Keratinocyte (primary cell): ENCODE measurements around the gene S100A13. TPM values are rescaled to one million over a fixed set of nuclear protein-coding genes. Genes with fewer than 3 reads are reported as not detected.
A peak's percentile ranks its signal among the peaks of the same experiment; 100 is the strongest.

Source experiments
- DNase-seq: peaks from one replicate; pipeline ENCODE4 v3.0.0-alpha.2; 2011; ENCODE audit warnings: low read depth, missing footprints, low spot score
- FAIRE-seq: peaks from 2 replicates; lab custom pipeline; 2011; peaks lifted over from hg19 to GRCh38; lab: Jason Lieb, UNC
- H2AFZ ChIP-seq: 2 replicates; pipeline ENCODE4 v1.6.0; 2012; ENCODE audit warnings: low read length, control low read depth, inconsistent platforms; ENCODE audit not compliant: control insufficient read depth
- H3K27ac ChIP-seq: 2 replicates; pipeline ENCODE4 v1.5.1; 2011; ENCODE audit warnings: low read length; ENCODE audit not compliant: control insufficient read depth, insufficient read depth
- H3K27me3 ChIP-seq: 3 replicates; pipeline ENCODE4 v1.6.0; 2011; ENCODE audit warnings: low read length; ENCODE audit not compliant: control insufficient read depth, insufficient read depth; ENCODE audit errors: extremely low read depth
- H3K36me3 ChIP-seq, 2 experiments: 2 replicates in 1 of 2; 3 replicates in 1 of 2; pipeline ENCODE4 v1.5.1; 2011; ENCODE audit warnings: low read length in 2 of 2, mild to moderate bottlenecking in 1 of 2; ENCODE audit not compliant: control insufficient read depth in 2 of 2, insufficient read depth in 2 of 2; ENCODE audit errors: extremely low read depth in 1 of 2
- H3K4me1 ChIP-seq: 3 replicates; pipeline ENCODE4 v1.5.1; 2011; ENCODE audit warnings: low read length; ENCODE audit not compliant: control insufficient read depth, insufficient read depth; ENCODE audit errors: extremely low read depth
- H3K4me2 ChIP-seq: 3 replicates; pipeline ENCODE4 v1.6.0; 2011; ENCODE audit warnings: low read depth, low read length; ENCODE audit not compliant: control insufficient read depth, insufficient read depth; ENCODE audit errors: extremely low read depth
- H3K4me3 ChIP-seq, 3 experiments: fragments of 200-600 bp in 1 of 3; sonication (generic) in 1 of 3; 2 replicates in 2 of 3; 3 replicates in 1 of 3; pipeline ENCODE4 v1.5.1; 2011 to 2016; ENCODE audit warnings: low read length in 3 of 3, mild to moderate bottlenecking in 3 of 3, control low read depth in 2 of 3, inconsistent platforms in 1 of 3, low read depth in 1 of 3, mixed read lengths in 1 of 3, mixed run types in 1 of 3, moderate library complexity in 1 of 3; ENCODE audit not compliant: control insufficient read depth in 2 of 3, insufficient read depth in 2 of 3; ENCODE audit errors: extremely low read depth in 1 of 3
- H3K79me2 ChIP-seq: 2 replicates; pipeline ENCODE4 v1.6.0; 2012; ENCODE audit warnings: low read length; ENCODE audit not compliant: control insufficient read depth, insufficient read depth
- H3K9ac ChIP-seq: 3 replicates; pipeline ENCODE4 v1.6.0; 2011; ENCODE audit warnings: low read length; ENCODE audit not compliant: control insufficient read depth, insufficient read depth; ENCODE audit errors: extremely low read depth
- H3K9me1 ChIP-seq: 3 replicates; pipeline ENCODE4 v1.6.0; 2011; ENCODE audit warnings: low read length; ENCODE audit not compliant: control insufficient read depth, insufficient read depth; ENCODE audit errors: extremely low read depth
- H3K9me3 ChIP-seq: 2 replicates; pipeline ENCODE4 v1.5.1; 2012; ENCODE audit warnings: low read depth, low read length; ENCODE audit not compliant: control insufficient read depth
- H4K20me1 ChIP-seq: 3 replicates; pipeline ENCODE4 v1.6.0; 2011; ENCODE audit warnings: low read length; ENCODE audit not compliant: control insufficient read depth, insufficient read depth; ENCODE audit errors: extremely low read depth
- EZH2 ChIP-seq: IDR thresholded peaks from one replicate; pipeline ENCODE4 v1.6.1; 2012; ENCODE audit warnings: inconsistent platforms, mild to moderate bottlenecking, low read length, moderate library complexity
- dilution Hi-C: fragments of 300-500 bp; cut with MboI; formaldehyde crosslinking; loops from one replicate; pipeline ENCODE4 v1.7.0; 2020; ENCODE audit warnings: low sequenced_read_pairs; ENCODE audit not compliant: extremely low pct_ligation_motif_present
- polyA plus RNA-seq, 5 experiments: library from polyadenylated mRNA; depleted of rRNA in 3 of 5; stranded (reverse) in 3 of 5; stranded (forward) in 1 of 5; unstranded in 1 of 5; fragments of >200 nt; gene quantifications; 1 replicate in 1 of 5; 2 replicates in 3 of 5; 3 replicates in 1 of 5; pipeline versions ENCODE4 v1.2.1 to v1.2.3, GENCODE V29; 2011 to 2012; ENCODE audit warnings: missing spikeins in 2 of 5, low read depth in 1 of 5, low replicate concordance in 1 of 5
- TF ChIP-seq, protein P1 (sequence below), 3 experiments: IDR thresholded peaks in 1 of 3; conservative IDR thresholded peaks in 1 of 3; optimal IDR thresholded peaks in 1 of 3; 2 replicates in 2 of 3; 3 replicates in 1 of 3; pipeline versions ENCODE3 to v1.5.1; 2011; ENCODE audit warnings: low read length in 3 of 3, mild to moderate bottlenecking in 3 of 3, moderate library complexity in 2 of 3, control low read depth in 1 of 3, inconsistent platforms in 1 of 3; ENCODE audit not compliant: insufficient read depth in 2 of 3; ENCODE audit errors: extremely low read depth in 1 of 3

The S100A13 gene
- polyA plus RNA-seq, 1 donor (not counting 4 experiments of a cell fraction or from before 2014, with no cell fraction given), result 215 TPM

GRCh38 chr1:153628638-153629342 is 1.5 kb upstream of the S100A13 start:
- Histone ChIP-seq H3K4me1 (peaks cover 25% of the 10 kb centered on the region), H3K27me3 (no peaks in the 10 kb centered on the region), H4K20me1 (no peaks in the 10 kb centered on the region), H3K79me2 (peaks cover 17% of the 10 kb centered on the region), H3K36me3 (peaks cover 8 to 15% of the 10 kb centered on the region in 2 experiments), H3K9me1 (peaks cover 6% of the 10 kb centered on the region), H3K9ac (no peak overlapping the region), H3K4me3 (no peak overlapping the region), H3K27ac (no peak overlapping the region), H3K4me2 (no peak overlapping the region), H2AFZ (no peak overlapping the region), H3K9me3 (no peaks in the 10 kb centered on the region)
- no peak for DNase-seq
- dilution Hi-C loops, result no loop called here
- TF ChIP-seq, protein P1, sequence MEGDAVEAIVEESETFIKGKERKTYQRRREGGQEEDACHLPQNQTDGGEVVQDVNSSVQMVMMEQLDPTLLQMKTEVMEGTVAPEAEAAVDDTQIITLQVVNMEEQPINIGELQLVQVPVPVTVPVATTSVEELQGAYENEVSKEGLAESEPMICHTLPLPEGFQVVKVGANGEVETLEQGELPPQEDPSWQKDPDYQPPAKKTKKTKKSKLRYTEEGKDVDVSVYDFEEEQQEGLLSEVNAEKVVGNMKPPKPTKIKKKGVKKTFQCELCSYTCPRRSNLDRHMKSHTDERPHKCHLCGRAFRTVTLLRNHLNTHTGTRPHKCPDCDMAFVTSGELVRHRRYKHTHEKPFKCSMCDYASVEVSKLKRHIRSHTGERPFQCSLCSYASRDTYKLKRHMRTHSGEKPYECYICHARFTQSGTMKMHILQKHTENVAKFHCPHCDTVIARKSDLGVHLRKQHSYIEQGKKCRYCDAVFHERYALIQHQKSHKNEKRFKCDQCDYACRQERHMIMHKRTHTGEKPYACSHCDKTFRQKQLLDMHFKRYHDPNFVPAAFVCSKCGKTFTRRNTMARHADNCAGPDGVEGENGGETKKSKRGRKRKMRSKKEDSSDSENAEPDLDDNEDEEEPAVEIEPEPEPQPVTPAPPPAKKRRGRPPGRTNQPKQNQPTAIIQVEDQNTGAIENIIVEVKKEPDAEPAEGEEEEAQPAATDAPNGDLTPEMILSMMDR (optimal IDR thresholded peaks at IDR 0.05 in 1 of 3, IDR thresholded peaks at IDR 0.05 in 1 of 3, conservative IDR thresholded peaks at IDR 0.05 in 1 of 3; ENCODE audit: extremely low read depth in 1 of 3, insufficient read depth in 2 of 3, low read length in 3 of 3), result no peak
- TF ChIP-seq EZH2, result no peak
- FAIRE-seq, result no peak

DNA sequence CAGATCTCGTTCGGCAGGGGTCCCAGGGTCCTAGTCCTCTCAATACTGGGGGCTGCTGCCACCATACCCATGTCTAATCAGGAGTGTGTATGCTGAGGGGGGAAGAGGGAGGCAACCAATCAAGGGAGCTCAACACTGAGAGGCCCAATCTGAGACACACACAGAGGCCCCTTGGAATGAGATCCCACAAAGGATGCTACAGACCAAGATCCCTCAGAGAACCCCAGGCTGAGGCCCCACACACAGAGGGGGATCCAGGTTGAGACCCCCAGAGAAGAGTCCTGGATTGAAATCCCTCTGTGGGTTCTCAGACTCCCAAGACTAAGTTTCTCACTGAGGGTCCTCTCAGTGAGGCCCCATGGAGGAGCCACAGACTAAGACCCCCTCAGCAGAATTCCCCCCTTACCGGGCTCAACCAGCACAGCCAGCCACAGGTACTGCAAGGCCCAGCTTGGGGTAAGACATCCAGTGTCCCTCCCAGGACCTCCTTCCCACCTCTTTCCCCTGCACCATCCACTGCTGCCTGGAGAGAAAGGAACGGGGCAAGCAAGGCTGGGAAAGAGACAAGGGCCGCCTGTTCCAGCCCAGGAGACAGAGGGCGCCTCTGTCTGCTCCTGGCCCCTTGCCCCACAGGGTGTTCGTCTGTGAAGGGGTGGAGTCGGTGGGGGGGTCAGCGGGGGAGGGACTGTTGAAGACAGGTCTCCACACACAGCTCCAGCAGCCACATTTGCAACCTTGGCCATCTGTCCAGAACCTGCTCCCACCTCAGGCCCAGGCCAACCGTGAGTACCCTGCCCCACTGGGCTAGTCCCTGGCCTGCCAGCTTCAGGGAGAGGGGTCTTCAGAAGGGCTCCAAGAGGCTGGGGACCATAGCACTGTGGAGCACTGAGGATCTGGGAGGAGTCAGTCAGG is 666 bp upstream of the S100A13 start, which contains the start of gene S100A1:
S100A1 (plus strand) TSS at position 720 of the 912 bp plus-strand sequence. CDS start 2,088 bp downstream, outside the sequence.
- no peak for DNase-seq
- H3K79me2 ChIP-seq, result peaks cover 17% of the 10 kb centered on the region
- H3K4me3 ChIP-seq, result peak within 1 kb of the TSS; percentile 56 to 92 (median 87)
- H3K9me3 ChIP-seq, result no peaks in the 10 kb centered on the region
- H3K4me1 ChIP-seq, result peaks cover 19% of the 10 kb centered on the region
- H4K20me1 ChIP-seq, result no peaks in the 10 kb centered on the region
- peak within 1 kb of the TSS; percentile 98 for H3K9ac ChIP-seq
- TF ChIP-seq, protein P1 (optimal IDR thresholded peaks at IDR 0.05 in 1 of 3, IDR thresholded peaks at IDR 0.05 in 1 of 3, conservative IDR thresholded peaks at IDR 0.05 in 1 of 3; ENCODE audit: extremely low read depth in 1 of 3, insufficient read depth in 2 of 3, low read length in 3 of 3), result peak in 1 of 3 experiments; percentile 35
- TF ChIP-seq EZH2, result no peak
- H3K9me1 ChIP-seq, result peaks cover 6% of the 10 kb centered on the region
- H2AFZ ChIP-seq, result peak within 1 kb of the TSS; percentile 79
- FAIRE-seq, result no peak
- peaks cover 12 to 15% of the 10 kb centered on the region in 2 experiments for H3K36me3 ChIP-seq
- no peaks in the 10 kb centered on the region for H3K27me3 ChIP-seq
- dilution Hi-C loops, result no loop called here
- H3K27ac ChIP-seq, result peak within 1 kb of the TSS; percentile 94
- peak within 1 kb of the TSS; percentile 100 for H3K4me2 ChIP-seq
